ENCODE data around the gene GNG12.
A peak's percentile ranks its signal among the peaks of the same experiment; 100 is the strongest.

Gene GNG12

GRCh38 chr1:67652800-67653199 is 180.5 kb downstream of the GNG12 start:
- no peak for TF ChIP-seq GATA1 (IDR thresholded peaks at IDR 0.05; ENCODE audit: low read depth, low read length)
- TF ChIP-seq POLR2A (IDR thresholded peaks at IDR 0.05; ENCODE audit: low read length), result no peak
- DNase-seq, result peak; percentile 7 to 63

Data from erythroblast (primary cell).